T-helper 2 cell treated with Interferon-gamma antibody and Interleukin-4, amounts not matched to agents 5 μg/mL and 100 μg/mL, for 36 hours (primary cell): ENCODE data around the gene CRB2.

Experiments used
- DNase-seq: peaks from one replicate; pipeline ENCODE4 v3.0.0; 2021; ENCODE audit warnings: low spot score
- H3K27ac Mint-ChIP-seq: one replicate; pipeline ENCODE4 v1.8.0; 2021; ENCODE audit warnings: mild to moderate bottlenecking, mixed read lengths
- H3K27me3 Mint-ChIP-seq: one replicate; pipeline ENCODE4 v1.8.0; 2021; ENCODE audit warnings: low read depth, mixed read lengths
- H3K36me3 Mint-ChIP-seq: one replicate; pipeline ENCODE4 v1.8.0; 2021; ENCODE audit warnings: low read depth, mixed read lengths
- H3K4me1 Mint-ChIP-seq: one replicate; pipeline ENCODE4 v1.8.0; 2021; ENCODE audit warnings: low read depth, mixed read lengths
- H3K4me3 Mint-ChIP-seq: one replicate; pipeline ENCODE4 v1.8.0; 2022; ENCODE audit warnings: mild to moderate bottlenecking, moderate library complexity, mixed read lengths
- H3K9me3 Mint-ChIP-seq: one replicate; pipeline ENCODE4 v1.8.0; 2021; ENCODE audit warnings: mixed read lengths

Gene CRB2

GRCh38 chr9:123348317-123348992, 7.5 kb upstream of the CRB2 start:
- Mint-ChIP-seq H3K27ac (no peak overlapping the region), H3K36me3 (no peaks in the 10 kb centered on the region), H3K9me3 (no peaks in the 10 kb centered on the region), H3K4me3 (no peak overlapping the region), H3K4me1 (no peaks in the 10 kb centered on the region), H3K27me3 (peaks cover 6% of the 10 kb centered on the region)
- no peak for DNase-seq

DNA sequence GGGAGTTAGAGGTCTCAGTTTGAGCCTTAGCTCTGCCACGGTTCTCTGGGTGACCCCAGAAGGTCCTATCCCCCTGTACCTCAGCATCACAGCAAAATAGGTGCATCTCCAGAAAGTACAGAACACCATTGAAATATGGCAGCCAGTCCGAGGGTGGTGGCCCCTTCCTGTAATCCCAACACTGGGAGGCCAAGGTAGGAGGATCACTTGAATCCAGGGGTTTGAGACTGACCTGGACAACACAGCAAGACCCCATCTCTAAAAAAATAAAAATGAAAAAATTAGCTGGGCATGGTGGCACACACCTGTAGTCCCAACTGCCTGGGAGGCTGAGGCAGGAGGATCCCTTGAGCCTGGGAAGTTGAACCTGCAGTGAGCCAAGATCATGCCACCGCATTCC, 7.0 kb upstream of the CRB2 start:
- Mint-ChIP-seq H3K27ac (no peak overlapping the region), H3K9me3 (no peaks in the 10 kb centered on the region), H3K4me3 (no peak overlapping the region), H3K27me3 (peaks cover 6% of the 10 kb centered on the region), H3K4me1 (no peaks in the 10 kb centered on the region), H3K36me3 (no peaks in the 10 kb centered on the region)
- no peak for DNase-seq

GRCh38 chr9:123349691-123350480, 6.1 kb upstream of the CRB2 start:
- no peak overlapping the region for H3K4me3 Mint-ChIP-seq
- H3K27me3 Mint-ChIP-seq: peaks cover 6% of the 10 kb centered on the region
- peaks cover 2% of the 10 kb centered on the region for H3K4me1 Mint-ChIP-seq
- peak; percentile 42 for DNase-seq
- no peak overlapping the region for H3K27ac Mint-ChIP-seq
- no peaks in the 10 kb centered on the region for H3K9me3 Mint-ChIP-seq
- no peaks in the 10 kb centered on the region for H3K36me3 Mint-ChIP-seq

GRCh38 chr9:123350590-123351310, 5.2 kb upstream of the CRB2 start:
- Mint-ChIP-seq H3K27ac (no peak overlapping the region), H3K27me3 (peaks cover 6% of the 10 kb centered on the region), H3K4me1 (peaks cover 2% of the 10 kb centered on the region), H3K4me3 (no peak overlapping the region), H3K36me3 (no peaks in the 10 kb centered on the region), H3K9me3 (no peaks in the 10 kb centered on the region)
- DNase-seq: no peak

DNA sequence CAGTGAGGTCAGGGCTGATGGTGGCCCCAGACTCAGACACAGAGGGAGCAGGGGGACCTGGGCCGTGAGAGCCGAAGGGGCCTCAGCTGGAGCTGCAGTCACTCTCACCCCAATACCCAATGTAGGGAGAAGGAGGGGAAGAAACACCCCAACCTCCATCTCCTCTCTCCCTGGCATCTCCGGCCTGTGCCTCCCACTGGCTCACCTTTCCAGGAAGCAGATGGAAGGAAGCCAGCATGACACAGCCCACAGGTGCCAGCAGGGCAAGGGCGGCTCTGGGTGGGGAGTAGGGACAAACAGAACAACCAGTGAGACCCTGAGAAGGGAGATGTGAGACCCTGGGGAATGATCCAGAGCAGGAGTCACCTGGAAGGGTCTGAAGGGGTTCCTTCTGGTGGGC, 3.0 kb upstream of the CRB2 start:
- no peak overlapping the region for H3K4me3 Mint-ChIP-seq
- DNase-seq: no peak
- peaks cover 6% of the 10 kb centered on the region for H3K27me3 Mint-ChIP-seq
- no peaks in the 10 kb centered on the region for H3K36me3 Mint-ChIP-seq
- H3K4me1 Mint-ChIP-seq: peaks cover 2% of the 10 kb centered on the region
- no peaks in the 10 kb centered on the region for H3K9me3 Mint-ChIP-seq
- H3K27ac Mint-ChIP-seq: no peak overlapping the region

DNA sequence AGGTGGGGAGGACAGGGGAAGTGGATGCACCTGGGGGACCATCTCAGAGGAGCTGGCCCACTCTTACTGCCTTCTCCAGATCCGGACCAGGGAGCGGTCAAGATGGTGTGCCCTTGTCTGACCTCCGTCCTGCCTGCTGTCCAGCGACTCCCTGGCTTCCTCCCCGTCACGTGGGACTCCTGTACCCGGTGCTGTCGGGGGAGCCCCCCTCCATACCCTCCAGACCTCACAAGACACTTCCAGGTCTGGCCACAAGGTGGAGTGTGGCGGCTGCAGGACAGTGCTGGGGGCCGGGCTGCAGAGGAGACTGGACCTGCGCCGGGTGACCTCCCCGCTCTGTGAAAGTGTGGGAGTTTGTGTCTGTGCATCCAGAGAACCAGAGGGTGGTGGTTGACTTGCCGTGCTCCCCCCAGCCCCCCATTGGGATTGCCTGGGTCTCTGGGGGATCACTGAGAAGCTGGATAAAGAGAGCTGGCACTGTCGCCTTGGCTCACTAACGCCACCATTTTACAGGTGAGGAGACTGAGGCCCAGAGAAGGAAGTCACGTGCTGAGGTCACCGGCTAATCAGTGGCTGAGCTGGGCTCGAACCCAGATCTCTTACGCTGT, 1.9 kb upstream of the CRB2 start:
- Mint-ChIP-seq H3K4me3 (no peak overlapping the region), H3K27ac (no peak overlapping the region), H3K36me3 (no peaks in the 10 kb centered on the region), H3K9me3 (no peaks in the 10 kb centered on the region), H3K27me3 (peaks cover 6% of the 10 kb centered on the region), H3K4me1 (peaks cover 11% of the 10 kb centered on the region)
- DNase-seq: peak; percentile 38

DNA sequence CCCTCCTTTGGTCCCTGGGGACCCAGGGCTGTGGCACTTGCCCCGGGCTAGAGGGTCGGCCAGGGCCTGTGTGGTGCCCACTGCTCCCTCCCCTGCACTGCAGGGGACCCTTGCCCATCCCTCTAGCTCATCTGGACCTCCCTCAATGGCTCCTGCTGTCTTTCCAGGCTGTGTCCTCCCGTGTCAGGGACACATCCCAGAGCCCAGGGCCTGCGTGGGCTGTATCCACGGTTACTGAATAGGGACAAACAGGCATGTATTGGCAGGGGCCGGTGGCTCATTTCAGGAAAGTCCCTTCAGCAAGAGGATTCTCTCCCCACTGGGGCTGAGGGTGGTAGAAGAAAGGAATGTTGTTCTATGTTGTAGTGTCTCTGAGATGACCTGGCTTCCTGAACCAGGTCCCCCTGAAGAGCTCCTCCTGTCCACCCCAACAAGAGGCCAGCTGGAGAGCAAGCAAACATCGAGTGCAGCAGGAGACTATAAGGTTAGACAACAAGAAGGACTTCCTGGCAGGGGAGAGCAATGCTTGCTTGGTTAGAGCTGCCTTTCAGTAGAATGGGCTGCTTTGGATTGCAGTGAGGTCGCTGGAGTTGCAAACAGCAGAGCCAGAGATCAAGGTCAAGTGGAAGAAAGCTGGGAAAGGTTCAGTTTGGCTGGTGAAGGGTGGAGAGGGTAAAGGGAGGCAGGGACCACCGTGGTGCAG, 1.0 kb upstream of the CRB2 start:
- Mint-ChIP-seq H3K36me3 (no peaks in the 10 kb centered on the region), H3K4me3 (no peak overlapping the region), H3K9me3 (no peaks in the 10 kb centered on the region)

GRCh38 chr9:123356851-123357742, 1.1 kb downstream of the CRB2 start:
- DNase-seq: no peak
- H3K27me3 Mint-ChIP-seq: peaks cover 6% of the 10 kb centered on the region
- H3K36me3 Mint-ChIP-seq: no peaks in the 10 kb centered on the region
- no peaks in the 10 kb centered on the region for H3K9me3 Mint-ChIP-seq
- peaks cover 20% of the 10 kb centered on the region for H3K4me1 Mint-ChIP-seq
- no peak overlapping the region for H3K4me3 Mint-ChIP-seq
- no peak overlapping the region for H3K27ac Mint-ChIP-seq

More for the DNA sequence above, 1.0 kb upstream of the CRB2 start:
- H3K27ac Mint-ChIP-seq: no peak overlapping the region
- no peak for DNase-seq
- peaks cover 19% of the 10 kb centered on the region for H3K4me1 Mint-ChIP-seq
- H3K27me3 Mint-ChIP-seq: peaks cover 6% of the 10 kb centered on the region

DNA sequence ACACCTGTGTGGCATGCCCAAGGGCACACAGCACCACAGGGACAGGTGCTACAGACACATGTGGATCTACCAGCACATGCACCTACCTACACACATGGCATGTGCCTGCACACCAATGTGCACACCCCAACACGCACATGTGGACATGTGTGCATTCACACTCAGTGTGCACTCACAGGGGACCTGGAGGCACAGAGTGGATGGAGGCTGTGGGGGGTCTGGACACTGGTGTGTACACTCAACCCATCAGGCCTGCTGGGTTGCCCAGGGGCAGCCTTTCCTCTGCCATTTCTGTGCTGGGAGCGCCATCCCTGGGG, 1.7 kb downstream of the CRB2 start:
- no peaks in the 10 kb centered on the region for H3K36me3 Mint-ChIP-seq
- no peak overlapping the region for H3K27ac Mint-ChIP-seq
- no peak overlapping the region for H3K4me3 Mint-ChIP-seq
- DNase-seq: no peak
- no peaks in the 10 kb centered on the region for H3K9me3 Mint-ChIP-seq
- H3K4me1 Mint-ChIP-seq: peaks cover 20% of the 10 kb centered on the region
- H3K27me3 Mint-ChIP-seq: peaks cover 1% of the 10 kb centered on the region

DNA sequence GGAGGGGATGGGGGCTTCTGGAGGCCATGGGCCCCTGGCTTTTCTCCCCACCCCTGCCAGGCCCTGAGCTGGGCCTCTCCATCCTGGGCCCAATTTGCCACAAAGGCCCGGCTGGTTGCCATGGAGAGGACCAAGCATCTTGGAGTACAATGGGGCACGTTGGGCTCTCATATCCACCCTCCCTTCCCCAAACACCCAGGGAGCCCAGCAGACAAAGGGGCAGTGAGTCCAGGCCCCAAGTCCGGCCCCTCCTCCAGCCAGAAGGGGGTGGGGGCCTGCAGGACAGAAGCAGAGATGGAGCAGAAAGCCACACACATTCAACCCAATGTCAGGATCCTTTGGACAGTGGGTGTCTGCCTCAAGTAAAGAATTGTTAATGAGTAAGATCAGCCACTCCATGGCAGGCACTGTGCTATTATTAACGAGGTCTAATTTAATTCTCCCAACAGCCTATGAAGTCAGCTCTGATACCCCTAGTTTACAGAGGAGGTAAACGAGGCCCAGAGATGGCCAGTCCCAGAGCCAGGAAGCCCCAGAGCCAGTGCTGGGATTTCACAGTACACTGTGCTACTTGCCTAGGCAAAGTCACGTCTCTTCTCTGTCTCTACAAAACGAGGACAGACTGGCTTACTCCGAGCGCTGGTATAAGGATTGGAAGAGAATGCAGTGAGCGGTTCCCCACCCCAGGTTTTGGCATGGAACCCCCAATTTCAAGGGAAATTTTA, 2.3 kb downstream of the CRB2 start:
- H3K4me3 Mint-ChIP-seq: no peak overlapping the region
- peaks cover 20% of the 10 kb centered on the region for H3K4me1 Mint-ChIP-seq
- H3K36me3 Mint-ChIP-seq: no peaks in the 10 kb centered on the region
- no peak for DNase-seq
- H3K27ac Mint-ChIP-seq: no peak overlapping the region
- no peaks in the 10 kb centered on the region for H3K27me3 Mint-ChIP-seq
- no peaks in the 10 kb centered on the region for H3K9me3 Mint-ChIP-seq

DNA sequence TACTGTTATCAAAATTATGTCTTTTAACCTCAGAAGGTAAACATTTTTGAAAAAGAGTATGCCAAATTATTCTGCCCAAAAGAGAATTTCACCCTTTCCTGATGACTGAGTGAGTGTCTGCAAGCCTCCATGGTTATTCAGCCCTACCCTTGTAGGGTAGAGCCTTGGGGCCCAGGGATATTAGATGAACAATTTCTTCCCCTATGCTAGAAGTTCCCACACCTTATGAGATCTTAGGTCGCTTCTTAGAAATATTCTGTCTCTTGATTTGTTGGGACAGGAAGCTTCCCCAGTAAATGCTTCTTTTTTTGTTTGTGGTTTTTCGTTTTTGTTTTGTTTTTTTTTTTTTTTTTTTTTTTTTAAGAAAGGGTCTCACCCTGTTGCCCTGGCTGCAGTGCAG, 3.1 kb downstream of the CRB2 start:
- Mint-ChIP-seq H3K4me1 (peaks cover 19% of the 10 kb centered on the region), H3K4me3 (no peak overlapping the region), H3K36me3 (no peaks in the 10 kb centered on the region), H3K27ac (no peak overlapping the region), H3K27me3 (no peaks in the 10 kb centered on the region), H3K9me3 (no peaks in the 10 kb centered on the region)
- DNase-seq: no peak

DNA sequence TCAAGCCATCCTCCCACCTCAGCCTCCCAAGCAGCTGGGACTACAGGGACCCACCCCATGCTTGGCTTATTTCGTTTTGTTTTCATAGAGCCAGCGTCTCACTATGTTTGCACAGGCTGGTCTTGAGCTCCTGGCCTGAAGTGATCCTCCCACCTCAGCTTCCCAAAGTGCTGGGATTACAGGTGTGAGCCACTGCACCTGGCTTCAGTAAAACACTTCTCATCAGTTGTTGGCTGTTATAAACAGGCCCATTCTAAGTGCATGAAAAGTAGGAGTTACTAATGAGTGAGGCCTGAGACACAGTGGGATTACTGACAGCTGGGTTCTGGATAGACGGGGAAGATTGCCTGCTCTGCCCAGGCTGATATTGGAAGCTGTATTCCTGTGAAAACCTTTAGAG, 3.5 kb downstream of the CRB2 start:
- Mint-ChIP-seq H3K4me3 (no peak overlapping the region), H3K4me1 (peaks cover 18% of the 10 kb centered on the region), H3K36me3 (no peaks in the 10 kb centered on the region), H3K27ac (no peak overlapping the region), H3K27me3 (no peaks in the 10 kb centered on the region), H3K9me3 (no peaks in the 10 kb centered on the region)
- DNase-seq: no peak
